GM18499 (cell line): ENCODE measurements around the gene ABLIM3.
A peak's percentile ranks its signal among the peaks of the same experiment; 100 is the strongest.

ENCODE experiments used
- ATAC-seq: cut with Tn5 transposase; IDR thresholded peaks from one replicate; pipeline ENCODE4 v1.9.1; 2021; ENCODE audit warnings: moderate number of reproducible peaks; ENCODE audit not compliant: insufficient read depth, unreplicated experiment

The ABLIM3 gene

GRCh38 chr5:149141224-149141956, at the start of gene ABLIM3:
Gene ABLIM3, plus strand, starts transcription at chr5:149141493. Its CDS starts 603 bp downstream, at chr5:149142096.
- no peak for ATAC-seq

- ATAC-seq: no peak
These were observed 47.7 kb upstream of the ABLIM3 start for GRCh38 chr5:149093625-149094024.

GRCh38 chr5:149094996-149095395, 46.3 kb upstream of the ABLIM3 start:
- ATAC-seq: no peak

GRCh38 chr5:149099920-149100319, 41.4 kb upstream of the ABLIM3 start:
- ATAC-seq: no peak

- no peak for ATAC-seq
These were observed 41.0 kb upstream of the ABLIM3 start for GRCh38 chr5:149100331-149100730.

GRCh38 chr5:149108651-149109280, 32.5 kb upstream of the ABLIM3 start:
- ATAC-seq: no peak

- ATAC-seq: no peak
These were observed 30.9 kb upstream of the ABLIM3 start for GRCh38 chr5:149110406-149110805.

- no peak for ATAC-seq
These were observed 27.6 kb upstream of the ABLIM3 start for GRCh38 chr5:149113669-149114068.

- peak; percentile 59 for ATAC-seq
These were observed 26.6 kb upstream of the ABLIM3 start for GRCh38 chr5:149114403-149115312.

GRCh38 chr5:149117970-149118369, 23.3 kb upstream of the ABLIM3 start:
- ATAC-seq: peak; percentile 70

GRCh38 chr5:149118463-149118862, 22.8 kb upstream of the ABLIM3 start:
- ATAC-seq: no peak

- ATAC-seq: no peak
These were observed 20.1 kb upstream of the ABLIM3 start for GRCh38 chr5:149121145-149121544.

- ATAC-seq: no peak
These were observed 18.1 kb upstream of the ABLIM3 start for GRCh38 chr5:149123211-149123610.

GRCh38 chr5:149125386-149125891, 15.9 kb upstream of the ABLIM3 start:
- no peak for ATAC-seq

GRCh38 chr5:149126906-149127305, 14.4 kb upstream of the ABLIM3 start:
- no peak for ATAC-seq

GRCh38 chr5:149127394-149127955, 13.8 kb upstream of the ABLIM3 start:
- ATAC-seq: no peak

GRCh38 chr5:149128023-149128875, 13.0 kb upstream of the ABLIM3 start:
- ATAC-seq: no peak

- ATAC-seq: no peak
These were observed 12.1 kb upstream of the ABLIM3 start for GRCh38 chr5:149129181-149129580.

- ATAC-seq: no peak
These were observed 11.0 kb upstream of the ABLIM3 start for GRCh38 chr5:149130121-149130914.
